Liver (tissue), 9 donors: ENCODE measurements around the gene TNFSF4. TPM values are rescaled to one million over a fixed set of nuclear protein-coding genes. Genes with fewer than 3 reads are reported as not detected.

Experiments
- DNase-seq: peaks from one replicate; pipeline ENCODE4 v3.0.0-alpha.2; 2017; ENCODE audit warnings: low spot score
- H3K27ac ChIP-seq, 2 donors: one replicate each; pipeline ENCODE4 v1.7.0; 2013; ENCODE audit warnings: inconsistent platforms in 2 of 2, low read length in 2 of 2, control low read depth in 1 of 2, low read depth in 1 of 2, mild to moderate bottlenecking in 1 of 2
- H3K27me3 ChIP-seq, 4 donors: one replicate each; pipeline versions ENCODE4 v1.6.1 to v1.7.0; 2013; ENCODE audit warnings: low read length in 3 of 4, inconsistent platforms in 1 of 4, mild to moderate bottlenecking in 1 of 4, moderate library complexity in 1 of 4; ENCODE audit not compliant: control insufficient read depth in 4 of 4, insufficient read depth in 4 of 4
- H3K36me3 ChIP-seq, 4 donors: one replicate each; pipeline versions ENCODE4 v1.6.1 to v1.7.0; 2013; ENCODE audit warnings: low read length in 3 of 4, mild to moderate bottlenecking in 3 of 4, low read depth in 1 of 4, moderate library complexity in 1 of 4; ENCODE audit not compliant: control insufficient read depth in 4 of 4, insufficient read depth in 3 of 4
- H3K4me1 ChIP-seq, 4 donors: one replicate each; pipeline versions ENCODE4 v1.6.1 to v1.7.0; 2013; ENCODE audit warnings: low read length in 3 of 4, mild to moderate bottlenecking in 3 of 4, moderate library complexity in 1 of 4; ENCODE audit not compliant: control insufficient read depth in 4 of 4, insufficient read depth in 4 of 4
- H3K4me3 ChIP-seq, 3 donors: one replicate each; pipeline versions ENCODE4 v1.6.1 to v1.7.0; 2013; ENCODE audit warnings: low read length in 3 of 3, control low read depth in 1 of 3, low read depth in 1 of 3, mild to moderate bottlenecking in 1 of 3
- H3K9ac ChIP-seq, 2 donors: one replicate each; pipeline ENCODE4 v1.7.0; 2013; ENCODE audit warnings: low read length in 2 of 2, mild to moderate bottlenecking in 2 of 2, moderate library complexity in 2 of 2, control low read depth in 1 of 2, low read depth in 1 of 2
- H3K9me3 ChIP-seq, 4 donors: one replicate each; pipeline versions ENCODE4 v1.6.1 to v1.7.0; 2013; ENCODE audit warnings: low read length in 3 of 4; ENCODE audit not compliant: control insufficient read depth in 4 of 4
- EGR1 ChIP-seq, 2 donors: IDR thresholded peaks; 2 replicates each; pipeline ENCODE4 v1.6.1; 2016 to 2018; ENCODE audit warnings: antibody characterized with exemption in 2 of 2, low read depth in 2 of 2
- FOXA1 ChIP-seq: IDR thresholded peaks from 2 replicates; pipeline ENCODE4 v1.6.1; 2016; ENCODE audit warnings: antibody characterized with exemption
- FOXA2 ChIP-seq: IDR thresholded peaks from 2 replicates; pipeline ENCODE4 v1.6.1; 2016; ENCODE audit warnings: antibody characterized with exemption
- GABPA ChIP-seq, 2 donors: IDR thresholded peaks in 1 of 2; conservative IDR thresholded peaks in 1 of 2; 2 replicates each; pipeline ENCODE4 v1.6.1; 2016; ENCODE audit warnings: antibody characterized with exemption in 2 of 2, mild to moderate bottlenecking in 1 of 2, moderate library complexity in 1 of 2
- HNF4A ChIP-seq, 2 donors: conservative IDR thresholded peaks; 2 replicates each; pipeline ENCODE4 v1.6.1; 2016; ENCODE audit warnings: antibody characterized with exemption in 2 of 2, mild to moderate bottlenecking in 2 of 2
- HNF4G ChIP-seq: IDR thresholded peaks from 2 replicates; pipeline ENCODE4 v1.6.1; 2016; ENCODE audit warnings: antibody characterized with exemption
- JUND ChIP-seq, 2 donors: IDR thresholded peaks; 2 replicates each; pipeline ENCODE4 v1.6.1; 2016; ENCODE audit warnings: antibody characterized with exemption in 2 of 2
- NR2F2 ChIP-seq: IDR thresholded peaks from 2 replicates; pipeline ENCODE4 v1.6.1; 2016; ENCODE audit warnings: antibody characterized with exemption
- RAD21 ChIP-seq, 2 donors: IDR thresholded peaks; 2 replicates each; pipeline ENCODE4 v1.6.1; 2016; ENCODE audit warnings: antibody characterized with exemption in 2 of 2, mild to moderate bottlenecking in 2 of 2
- RXRA ChIP-seq, 2 donors: IDR thresholded peaks; 2 replicates each; pipeline ENCODE4 v1.6.1; 2017 to 2018; ENCODE audit warnings: antibody characterized with exemption in 2 of 2, mild to moderate bottlenecking in 1 of 2
- SP1 ChIP-seq: IDR thresholded peaks from 2 replicates; pipeline ENCODE4 v1.6.1; 2018; ENCODE audit warnings: antibody characterized with exemption, mild to moderate bottlenecking
- TAF1 ChIP-seq: conservative IDR thresholded peaks from 2 replicates; pipeline ENCODE4 v1.6.1; 2016; ENCODE audit warnings: antibody characterized with exemption, mild to moderate bottlenecking
- YY1 ChIP-seq: IDR thresholded peaks from 2 replicates; pipeline ENCODE4 v1.6.1; 2016; ENCODE audit warnings: antibody characterized with exemption, mild to moderate bottlenecking
- WGBS: extraction: QIAGEN DNeasy Blood & Tissue Kit; methylation state at CpG from one replicate; pipeline ENCODE4 v1.1.7; 2013; 5-methylcytosine and 5-hydroxymethylcytosine counted together
- polyA plus RNA-seq, 2 donors: library from polyadenylated mRNA; stranded (reverse) in 1 of 2; unstranded in 1 of 2; fragments of 200-250 nt in 1 of 2; fragments of >200 nt in 1 of 2; fragmentation: Nextera tagmentation in 1 of 2; extraction: Ambion mirVana in 1 of 2; gene quantifications; one replicate each; pipeline versions ENCODE4 v1.2.1 to v1.2.3, GENCODE V29; 2013 to 2015
- total RNA-seq, 2 donors: library from RNA; depleted of rRNA; stranded (reverse); fragments of >200 nt; gene quantifications; one replicate each; pipeline ENCODE4 v1.2.3, GENCODE V29; 2014
- TF ChIP-seq, protein P1 (sequence below): fragments of 150-350 bp; IDR thresholded peaks from 2 replicates; pipeline ENCODE4 v1.5.1; 2017; ENCODE audit warnings: improper control_type of control experiment, low read depth, low read length; ENCODE audit not compliant: missing input control
- TF ChIP-seq, protein P2 (sequence below): IDR thresholded peaks from 2 replicates; pipeline ENCODE4 v1.6.1; 2016; ENCODE audit warnings: antibody characterized with exemption
- TF ChIP-seq, protein P3 (sequence below): IDR thresholded peaks from 2 replicates; pipeline ENCODE4 v1.6.1; 2016; ENCODE audit warnings: antibody characterized with exemption
- donor health status: healthy.
- donor health status: healthy.
- donor health status: healthy.
- donor health status: healthy.
- donor health status: healthy.

Gene TNFSF4
- total and polyA plus RNA-seq, 4 donors, result 0.18 to 2.1 (median 0.45) TPM

DNA sequence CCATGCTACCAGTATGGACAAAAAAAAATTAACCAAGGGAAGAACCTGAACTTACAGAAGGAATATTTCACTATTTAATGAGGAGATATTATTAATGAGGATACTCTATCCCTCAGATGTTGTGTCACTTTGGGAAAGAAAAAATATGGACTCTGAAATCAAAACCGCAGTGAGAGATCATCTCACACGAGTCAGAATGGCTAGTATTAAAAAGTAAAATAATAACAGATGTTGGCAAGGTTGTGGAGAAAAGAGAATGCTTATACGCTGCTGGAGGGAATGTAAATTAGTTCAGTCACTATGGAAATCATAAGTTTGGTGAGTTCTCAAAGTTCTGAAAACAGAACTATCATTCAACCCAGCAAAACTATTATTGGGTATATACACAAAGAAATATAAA, 30.9 kb downstream of the TNFSF4 start (continued):
- TF ChIP-seq, protein P1, sequence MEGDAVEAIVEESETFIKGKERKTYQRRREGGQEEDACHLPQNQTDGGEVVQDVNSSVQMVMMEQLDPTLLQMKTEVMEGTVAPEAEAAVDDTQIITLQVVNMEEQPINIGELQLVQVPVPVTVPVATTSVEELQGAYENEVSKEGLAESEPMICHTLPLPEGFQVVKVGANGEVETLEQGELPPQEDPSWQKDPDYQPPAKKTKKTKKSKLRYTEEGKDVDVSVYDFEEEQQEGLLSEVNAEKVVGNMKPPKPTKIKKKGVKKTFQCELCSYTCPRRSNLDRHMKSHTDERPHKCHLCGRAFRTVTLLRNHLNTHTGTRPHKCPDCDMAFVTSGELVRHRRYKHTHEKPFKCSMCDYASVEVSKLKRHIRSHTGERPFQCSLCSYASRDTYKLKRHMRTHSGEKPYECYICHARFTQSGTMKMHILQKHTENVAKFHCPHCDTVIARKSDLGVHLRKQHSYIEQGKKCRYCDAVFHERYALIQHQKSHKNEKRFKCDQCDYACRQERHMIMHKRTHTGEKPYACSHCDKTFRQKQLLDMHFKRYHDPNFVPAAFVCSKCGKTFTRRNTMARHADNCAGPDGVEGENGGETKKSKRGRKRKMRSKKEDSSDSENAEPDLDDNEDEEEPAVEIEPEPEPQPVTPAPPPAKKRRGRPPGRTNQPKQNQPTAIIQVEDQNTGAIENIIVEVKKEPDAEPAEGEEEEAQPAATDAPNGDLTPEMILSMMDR, result no peak
- no peak for TF ChIP-seq NR2F2
- TF ChIP-seq EGR1 (IDR thresholded peaks at IDR 0.05; ENCODE audit: low read depth in 2 of 2), result no peak

DNA sequence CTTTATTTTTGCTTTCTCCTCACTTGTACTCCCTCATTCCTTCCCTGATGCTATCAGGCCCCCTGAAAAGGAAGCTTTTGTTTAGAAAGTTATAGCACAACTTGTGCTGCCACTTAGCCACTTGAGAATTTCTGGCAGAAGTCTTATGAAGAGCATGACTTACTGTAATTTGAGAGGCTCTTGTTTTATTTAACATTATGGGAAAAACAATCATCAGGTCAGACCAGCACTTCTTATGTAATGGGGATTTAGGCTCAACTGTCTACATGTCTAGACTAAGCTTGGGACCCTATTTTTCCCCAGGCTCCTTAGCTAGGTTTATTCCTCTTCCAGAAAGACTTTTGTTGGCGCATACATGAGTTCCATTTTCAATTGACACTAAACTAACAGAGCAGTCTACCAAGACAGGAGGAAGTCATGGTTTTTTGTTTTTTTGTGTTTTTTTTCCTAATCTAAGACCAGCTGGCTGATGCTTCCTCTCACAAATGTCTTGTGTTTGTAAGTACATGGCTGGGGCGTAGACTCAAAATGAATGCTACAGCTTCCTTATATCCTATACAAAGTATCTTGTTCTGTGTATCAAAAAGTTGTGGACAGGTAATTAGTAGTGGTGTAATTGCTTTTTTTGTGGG, 31.5 kb downstream of the TNFSF4 start:
- H3K27ac ChIP-seq, result no peak overlapping the region

DNA sequence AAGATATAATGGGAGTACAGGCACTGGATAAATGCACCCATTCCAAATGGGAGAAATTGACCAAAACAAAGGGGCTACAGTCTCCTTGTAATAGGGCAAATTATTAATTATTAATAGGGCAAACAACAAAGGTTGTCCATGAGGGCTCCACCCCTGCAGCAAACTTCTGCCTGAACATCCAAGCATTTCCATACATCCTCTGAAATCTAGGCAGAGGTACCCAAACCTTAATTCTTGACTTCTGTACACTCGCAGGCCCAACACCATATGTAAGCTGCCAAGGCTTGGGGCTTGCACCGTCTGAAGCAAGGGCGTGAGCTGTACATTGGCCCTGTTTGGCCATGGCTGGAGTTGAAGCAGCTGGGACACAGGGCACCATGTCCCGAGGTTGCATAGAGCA, 33.7 kb downstream of the TNFSF4 start:
- no peak for DNase-seq
- TF ChIP-seq YY1, result no peak
- TF ChIP-seq HNF4A (conservative IDR thresholded peaks at IDR 0.05), result no peak
- TF ChIP-seq GABPA (IDR thresholded peaks at IDR 0.05 in 1 of 2, conservative IDR thresholded peaks at IDR 0.05 in 1 of 2), result no peak
- no peak for TF ChIP-seq FOXA1
- TF ChIP-seq, protein P2, sequence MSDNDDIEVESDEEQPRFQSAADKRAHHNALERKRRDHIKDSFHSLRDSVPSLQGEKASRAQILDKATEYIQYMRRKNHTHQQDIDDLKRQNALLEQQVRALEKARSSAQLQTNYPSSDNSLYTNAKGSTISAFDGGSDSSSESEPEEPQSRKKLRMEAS, result no peak
- no peak for TF ChIP-seq FOXA2
- TF ChIP-seq TAF1, result no peak
- TF ChIP-seq, protein P1, result no peak
- TF ChIP-seq, protein P3, sequence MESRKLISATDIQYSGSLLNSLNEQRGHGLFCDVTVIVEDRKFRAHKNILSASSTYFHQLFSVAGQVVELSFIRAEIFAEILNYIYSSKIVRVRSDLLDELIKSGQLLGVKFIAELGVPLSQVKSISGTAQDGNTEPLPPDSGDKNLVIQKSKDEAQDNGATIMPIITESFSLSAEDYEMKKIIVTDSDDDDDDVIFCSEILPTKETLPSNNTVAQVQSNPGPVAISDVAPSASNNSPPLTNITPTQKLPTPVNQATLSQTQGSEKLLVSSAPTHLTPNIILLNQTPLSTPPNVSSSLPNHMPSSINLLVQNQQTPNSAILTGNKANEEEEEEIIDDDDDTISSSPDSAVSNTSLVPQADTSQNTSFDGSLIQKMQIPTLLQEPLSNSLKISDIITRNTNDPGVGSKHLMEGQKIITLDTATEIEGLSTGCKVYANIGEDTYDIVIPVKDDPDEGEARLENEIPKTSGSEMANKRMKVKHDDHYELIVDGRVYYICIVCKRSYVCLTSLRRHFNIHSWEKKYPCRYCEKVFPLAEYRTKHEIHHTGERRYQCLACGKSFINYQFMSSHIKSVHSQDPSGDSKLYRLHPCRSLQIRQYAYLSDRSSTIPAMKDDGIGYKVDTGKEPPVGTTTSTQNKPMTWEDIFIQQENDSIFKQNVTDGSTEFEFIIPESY, result no peak
- no peak for TF ChIP-seq RXRA (IDR thresholded peaks at IDR 0.05)
- no peak for TF ChIP-seq HNF4G
- TF ChIP-seq RAD21 (IDR thresholded peaks at IDR 0.05), result no peak
- TF ChIP-seq NR2F2, result no peak
- TF ChIP-seq SP1, result no peak
- TF ChIP-seq JUND (IDR thresholded peaks at IDR 0.05), result no peak
- Histone ChIP-seq H3K36me3 (no peaks in the 10 kb centered on the region), H3K9me3 (peaks cover 2 to 10% (median 4%) of the 10 kb centered on the region in 4 donors), H3K27me3 (no peaks in the 10 kb centered on the region), H3K4me3 (peak overlapping the region in 1 of 3 donors; percentile 0), H3K9ac (no peak overlapping the region), H3K4me1 (no peaks in the 10 kb centered on the region), H3K27ac (no peak overlapping the region)
- WGBS, result 93% methylated on average over 4 of the region's 4 CpGs

More for the DNA sequence above, 31.5 kb downstream of the TNFSF4 start:
- peaks cover 2 to 10% (median 6%) of the 10 kb centered on the region in 4 donors for H3K9me3 ChIP-seq
- DNase-seq, result no peak
- no peak overlapping the region for H3K9ac ChIP-seq
- no peaks in the 10 kb centered on the region for H3K27me3 ChIP-seq
- 90% methylated on average over 2 of the region's 2 CpGs for WGBS
- no peak overlapping the region for H3K4me3 ChIP-seq
- H3K36me3 ChIP-seq, result no peaks in the 10 kb centered on the region
- no peak for TF ChIP-seq GABPA (IDR thresholded peaks at IDR 0.05 in 1 of 2, conservative IDR thresholded peaks at IDR 0.05 in 1 of 2)
- no peak for TF ChIP-seq RXRA (IDR thresholded peaks at IDR 0.05)
- TF ChIP-seq FOXA1, result no peak
- TF ChIP-seq, protein P3, result no peak
- TF ChIP-seq EGR1 (IDR thresholded peaks at IDR 0.05; ENCODE audit: low read depth in 2 of 2), result no peak
- no peak for TF ChIP-seq FOXA2
- no peak for TF ChIP-seq HNF4G
- H3K4me1 ChIP-seq, result no peaks in the 10 kb centered on the region
